HG03378 (cell line): Measurements from ENCODE around the gene KIAA1755.
"Not testable (repeated sequence)": the region's sequence is repeated elsewhere in the genome, so short reads cannot be mapped to it uniquely, and the experiment has no call there.

Experiments
- ATAC-seq: cut with Tn5 transposase; IDR thresholded peaks from one replicate; pipeline ENCODE4 v1.9.1; 2021; ENCODE audit warnings: mild to moderate bottlenecking, moderate library complexity; ENCODE audit not compliant: unreplicated experiment

KIAA1755 gene

DNA sequence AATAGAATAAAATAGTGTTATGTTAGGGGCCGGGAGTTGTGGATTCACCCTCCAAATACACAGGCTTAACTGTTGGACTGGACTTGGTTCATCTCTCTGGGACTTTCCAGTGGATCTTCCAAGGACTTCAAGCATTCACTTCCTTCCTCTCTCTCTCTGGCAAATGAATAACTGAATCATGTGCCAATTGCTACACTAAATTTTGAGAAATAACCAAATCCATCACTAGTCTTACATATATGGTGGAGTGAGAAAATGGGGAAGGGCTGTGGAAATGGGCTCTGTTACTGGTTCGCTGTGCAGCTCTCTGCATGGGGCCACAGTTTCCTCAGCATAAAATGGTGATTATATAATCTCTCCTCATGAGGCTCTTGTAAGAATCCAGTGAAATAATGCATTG lies 6.8 kb upstream of the KIAA1755 start:
- no peak for ATAC-seq

DNA sequence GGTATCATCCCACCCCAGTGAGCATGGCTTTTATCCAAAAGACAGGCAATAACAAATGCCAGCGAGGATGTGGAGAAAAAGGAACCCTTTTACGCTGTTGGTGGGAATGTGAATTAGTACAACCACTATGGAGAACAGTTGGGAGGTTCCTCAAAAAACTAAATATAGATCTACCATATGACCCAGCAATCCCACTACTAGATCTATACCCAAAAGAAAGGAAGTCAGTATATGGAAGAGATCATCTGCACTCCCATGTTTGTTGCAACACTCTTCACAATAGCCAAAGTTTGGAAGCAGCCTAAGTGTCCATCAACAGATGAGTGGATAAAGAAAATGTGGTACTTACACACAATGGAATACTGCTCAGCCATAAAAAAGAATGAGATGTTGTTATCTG lies 5.9 kb upstream of the KIAA1755 start:
- no peak for ATAC-seq

DNA sequence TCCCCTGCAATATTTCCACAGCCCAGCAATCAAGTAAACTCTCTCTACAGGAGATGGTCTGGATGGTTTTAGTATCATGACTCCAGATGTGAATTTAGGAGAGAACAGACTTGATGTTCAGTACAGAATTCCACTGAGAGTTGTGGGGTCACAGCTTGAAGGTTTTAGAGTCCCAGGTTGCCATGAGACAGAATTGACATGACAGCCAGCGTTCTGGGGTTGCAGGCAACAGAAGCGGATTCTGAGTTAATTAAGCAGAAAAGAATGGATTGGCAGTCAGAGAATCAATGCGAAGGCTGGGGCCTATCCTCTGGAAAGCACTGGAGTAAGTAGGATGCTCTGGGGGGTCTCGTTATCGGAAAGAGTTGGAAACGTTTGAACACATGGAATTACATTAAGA lies 2.4 kb upstream of the KIAA1755 start:
- no peak for ATAC-seq

DNA sequence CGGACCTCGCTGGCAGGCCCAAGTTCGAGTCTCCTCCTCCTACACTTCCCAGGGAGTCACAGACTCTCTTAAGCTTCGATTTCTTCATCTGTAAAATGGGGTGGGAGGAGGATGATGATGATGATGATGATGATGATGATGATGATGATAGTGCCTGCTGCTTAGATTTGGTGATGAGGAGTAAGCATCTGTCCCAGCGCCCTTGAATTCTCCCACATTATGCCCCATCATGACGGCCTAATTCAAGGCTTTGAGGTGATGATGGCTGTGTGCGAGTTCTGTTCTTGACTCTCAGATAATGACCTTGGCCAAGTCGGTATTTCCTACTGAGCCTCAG lies 487 bp upstream of the KIAA1755 start:
- no peak for ATAC-seq

DNA sequence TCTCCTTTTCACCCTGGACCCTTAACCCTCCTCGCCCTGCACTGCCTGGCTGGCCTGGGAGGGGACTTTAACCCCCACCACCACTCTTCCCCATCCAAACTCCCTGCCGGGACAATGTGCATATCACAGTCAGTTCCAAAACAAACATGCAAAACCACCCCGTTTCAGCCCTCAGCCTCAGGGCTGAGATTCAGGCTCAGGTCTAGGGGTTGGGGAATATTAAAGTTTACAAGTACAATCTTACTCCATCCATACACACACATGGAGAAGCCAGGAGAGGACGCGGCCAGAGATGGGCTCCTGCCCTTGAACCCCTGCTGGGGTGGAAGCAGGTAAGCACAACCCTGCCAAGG lies 534 bp downstream of the KIAA1755 start:
- ATAC-seq, result no peak

DNA sequence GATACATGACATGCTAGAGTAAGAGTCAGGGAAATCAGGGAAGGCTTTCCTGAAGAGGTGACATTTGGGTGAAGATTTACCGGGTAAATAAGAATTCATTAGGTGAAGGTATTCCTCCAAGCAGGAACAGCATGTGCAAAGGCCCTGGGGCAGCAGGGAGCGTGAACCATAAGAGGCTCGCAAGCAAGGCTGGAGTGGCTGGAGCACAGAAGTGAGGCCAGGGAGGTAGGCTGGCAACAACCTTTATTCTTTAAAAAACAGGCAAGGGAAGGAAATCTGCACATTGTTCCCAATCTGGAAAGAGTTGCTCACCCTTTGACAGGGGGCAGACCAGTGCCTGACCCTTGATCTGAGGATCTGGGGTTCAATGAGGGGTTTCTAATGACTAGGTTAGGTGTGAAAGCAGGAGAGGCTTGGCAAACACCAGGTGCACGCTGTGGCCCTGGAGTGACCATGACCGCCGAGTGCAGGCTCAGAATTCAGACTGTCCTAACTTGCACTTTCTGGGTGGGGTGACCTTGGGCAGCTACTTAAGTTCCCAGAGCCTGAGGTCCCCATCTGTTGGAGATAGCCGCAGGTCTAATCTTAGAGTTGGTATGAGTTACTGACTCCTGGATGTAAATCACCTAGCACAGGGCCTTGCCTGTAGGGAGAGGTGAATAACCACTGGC lies 1.9 kb downstream of the KIAA1755 start:
- no peak for ATAC-seq

DNA sequence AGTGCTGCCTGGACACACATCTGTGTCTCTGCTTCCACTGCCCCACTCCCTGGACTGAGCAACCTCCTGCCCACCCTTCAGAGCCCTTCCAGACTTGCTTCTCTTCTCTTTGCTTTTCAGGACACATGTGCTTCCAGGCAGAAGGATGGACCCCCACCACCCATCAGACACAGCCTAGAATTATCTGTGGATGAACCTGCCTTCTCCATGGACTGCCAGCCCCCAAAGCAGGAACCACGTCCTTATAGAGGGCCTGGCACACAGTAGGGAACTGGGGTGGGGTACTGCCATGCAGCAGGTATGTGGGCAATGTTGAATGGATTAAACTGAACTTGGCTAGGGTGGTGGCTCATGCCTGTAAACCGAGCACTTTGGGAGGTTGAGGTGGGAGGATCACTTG lies 3.6 kb downstream of the KIAA1755 start:
- ATAC-seq, result no peak

DNA sequence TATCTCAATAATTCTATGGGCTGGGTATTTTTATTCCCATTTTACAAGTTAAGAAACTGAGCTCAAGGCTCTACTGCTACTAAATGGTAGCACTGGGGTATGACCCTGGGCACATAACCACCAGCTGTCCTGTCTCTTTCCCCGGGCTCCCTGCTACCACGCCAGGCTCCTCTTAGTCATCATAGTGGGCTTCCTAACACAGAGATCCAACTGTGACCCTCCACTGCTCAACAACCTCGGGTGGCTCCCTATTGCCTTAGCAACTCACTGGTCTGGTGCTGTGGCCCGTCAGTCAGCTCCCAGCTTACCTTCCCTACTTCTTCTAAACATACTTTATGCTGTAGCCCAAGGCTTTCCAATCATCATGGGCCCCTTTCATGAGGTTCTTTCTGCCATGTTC lies 4.5 kb downstream of the KIAA1755 start:
- no peak for ATAC-seq

DNA sequence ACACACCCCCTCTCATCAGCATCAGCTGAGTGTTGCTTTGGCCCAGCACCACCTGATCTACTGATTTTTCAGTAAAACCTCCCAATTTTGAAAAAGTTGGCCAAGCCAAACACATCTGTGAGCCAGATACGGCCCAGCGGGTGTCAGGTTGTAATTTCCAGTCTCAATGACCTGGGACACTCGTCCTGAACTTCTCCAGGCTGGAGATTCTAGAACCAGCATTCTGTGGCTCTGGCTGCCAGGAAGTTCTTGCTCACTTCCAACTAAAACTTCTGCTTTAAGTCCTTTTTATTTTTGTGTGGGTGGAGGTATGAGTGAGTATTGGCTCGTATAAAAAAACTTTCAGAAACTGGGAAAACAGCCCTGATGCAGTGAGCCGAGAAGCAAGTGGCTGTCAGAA lies 5.1 kb downstream of the KIAA1755 start:
- ATAC-seq, result no peak

DNA sequence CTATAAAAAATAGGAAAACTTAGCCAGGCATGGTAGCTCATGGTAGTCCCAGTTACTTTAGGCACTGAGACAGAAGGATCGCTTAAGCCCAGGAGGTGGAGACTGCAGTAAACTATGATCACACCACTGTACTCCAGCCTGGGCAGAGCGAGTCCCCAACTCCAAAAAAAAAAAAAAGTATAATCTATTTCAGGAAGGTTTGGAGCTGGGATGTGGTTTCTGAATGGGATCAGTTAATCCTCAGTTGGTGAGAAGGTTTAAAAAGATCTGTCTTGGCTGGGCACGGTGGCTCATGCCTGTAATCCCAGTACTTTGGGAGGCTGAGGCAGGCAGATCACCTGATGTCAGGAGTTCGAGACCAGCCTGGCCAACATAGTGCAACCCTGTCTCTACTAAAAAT lies 5.9 kb downstream of the KIAA1755 start:
- not testable (repeated sequence) for ATAC-seq

DNA sequence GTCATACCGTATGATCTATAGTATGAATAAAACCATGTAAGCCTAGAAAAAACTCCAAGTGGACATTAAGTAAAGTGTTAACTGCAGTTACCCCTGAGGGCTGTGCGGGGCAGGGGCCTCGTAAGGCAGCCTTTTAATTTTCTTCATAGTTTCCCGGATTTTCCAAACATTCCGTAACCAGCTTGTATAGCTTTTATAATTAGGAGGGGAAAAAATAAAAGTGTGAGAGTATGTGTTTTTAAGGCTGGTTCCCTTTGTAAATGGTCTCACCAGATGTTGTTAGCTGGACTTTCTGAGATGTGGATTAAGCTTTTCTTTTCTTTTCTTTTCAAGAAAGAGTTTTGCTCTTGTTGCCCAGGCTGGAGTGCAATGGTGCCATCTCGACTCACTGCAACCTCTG lies 7.0 kb downstream of the KIAA1755 start:
- ATAC-seq, result no peak

DNA sequence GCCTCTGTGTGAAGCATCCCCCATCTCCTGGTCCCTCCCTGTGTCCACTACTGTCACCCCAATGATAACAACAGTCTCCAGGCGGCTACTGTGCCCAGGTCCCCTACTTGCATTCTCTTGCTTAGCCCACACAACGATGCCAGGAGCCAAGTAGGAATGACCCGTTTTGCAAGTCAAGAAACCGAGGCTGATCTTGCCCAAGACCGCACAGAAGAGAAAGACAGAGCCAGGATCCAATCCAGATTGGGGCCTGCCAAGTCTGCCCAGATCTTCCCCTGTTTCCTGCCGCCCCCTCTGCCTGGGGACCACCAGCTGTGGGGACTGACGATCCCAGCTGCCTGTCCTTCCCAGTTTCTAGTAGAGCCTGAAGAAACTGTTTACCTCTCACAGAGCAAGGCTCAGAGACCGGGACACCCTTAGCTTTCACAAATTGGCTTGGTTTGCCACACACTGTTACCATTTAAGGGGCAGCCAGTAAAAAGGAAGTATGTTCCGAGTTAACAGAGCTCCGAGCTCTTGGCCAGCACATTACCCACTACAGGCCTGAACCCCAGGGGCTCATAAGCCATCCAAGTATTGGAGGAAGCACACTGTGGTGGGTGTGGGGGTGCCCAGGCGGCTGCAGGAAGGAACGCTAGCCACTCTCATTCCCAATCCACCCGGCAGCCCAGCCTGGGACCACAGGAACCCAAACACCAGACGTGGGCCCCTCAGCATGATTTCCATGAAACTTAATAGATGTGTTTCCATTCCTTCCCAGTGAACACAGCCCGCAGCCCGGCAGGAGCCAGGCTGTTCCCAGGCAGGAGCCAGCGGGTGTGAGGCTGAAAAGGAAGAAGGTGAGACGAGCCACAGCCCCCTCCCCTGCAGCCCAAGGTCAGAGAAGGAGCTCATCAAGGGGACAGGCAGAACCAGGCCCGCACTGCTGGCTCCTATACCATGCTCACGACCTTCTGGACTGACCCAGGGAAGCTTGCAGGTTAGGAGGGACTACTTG lies 7.9 kb downstream of the KIAA1755 start:
- no peak for ATAC-seq

DNA sequence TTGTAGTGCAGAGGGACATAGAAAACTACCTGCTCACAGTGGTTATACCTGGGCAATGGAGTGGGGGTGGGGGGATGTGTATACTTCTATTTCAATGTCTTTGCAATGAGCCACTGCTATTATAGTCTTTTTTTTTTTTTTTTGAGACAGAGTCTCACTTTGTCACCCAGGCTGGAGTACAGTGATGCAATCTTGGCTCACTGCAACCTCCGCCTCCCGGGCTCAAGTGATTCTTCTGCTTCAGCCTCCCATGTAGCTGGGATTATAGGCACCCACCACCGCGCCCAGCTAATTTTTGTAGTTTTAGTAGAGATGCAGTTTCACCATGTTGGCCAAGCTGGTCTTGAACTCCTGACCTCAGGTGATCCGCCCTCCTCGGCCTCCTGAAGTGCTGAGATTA lies 9.1 kb downstream of the KIAA1755 start:
- not testable (repeated sequence) for ATAC-seq

DNA sequence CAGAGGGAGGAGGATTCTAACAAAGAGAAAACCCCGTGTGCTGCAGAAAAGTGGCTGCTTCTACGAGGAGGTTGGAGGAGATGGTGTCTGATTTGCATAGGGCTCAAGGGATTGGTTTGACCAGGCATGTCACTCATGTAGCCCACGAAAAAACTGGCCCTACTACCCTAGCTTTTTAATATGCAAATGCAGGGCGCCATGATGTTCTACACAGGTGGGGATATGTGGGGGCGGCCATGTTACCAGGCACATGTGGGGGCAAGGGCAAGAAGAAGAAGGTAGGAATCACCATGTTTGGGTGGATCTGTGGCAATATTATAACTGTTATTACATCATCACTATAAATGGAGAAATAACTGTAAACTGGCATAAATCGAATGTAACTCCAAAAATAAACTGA lies 9.9 kb downstream of the KIAA1755 start:
- ATAC-seq, result no peak

DNA sequence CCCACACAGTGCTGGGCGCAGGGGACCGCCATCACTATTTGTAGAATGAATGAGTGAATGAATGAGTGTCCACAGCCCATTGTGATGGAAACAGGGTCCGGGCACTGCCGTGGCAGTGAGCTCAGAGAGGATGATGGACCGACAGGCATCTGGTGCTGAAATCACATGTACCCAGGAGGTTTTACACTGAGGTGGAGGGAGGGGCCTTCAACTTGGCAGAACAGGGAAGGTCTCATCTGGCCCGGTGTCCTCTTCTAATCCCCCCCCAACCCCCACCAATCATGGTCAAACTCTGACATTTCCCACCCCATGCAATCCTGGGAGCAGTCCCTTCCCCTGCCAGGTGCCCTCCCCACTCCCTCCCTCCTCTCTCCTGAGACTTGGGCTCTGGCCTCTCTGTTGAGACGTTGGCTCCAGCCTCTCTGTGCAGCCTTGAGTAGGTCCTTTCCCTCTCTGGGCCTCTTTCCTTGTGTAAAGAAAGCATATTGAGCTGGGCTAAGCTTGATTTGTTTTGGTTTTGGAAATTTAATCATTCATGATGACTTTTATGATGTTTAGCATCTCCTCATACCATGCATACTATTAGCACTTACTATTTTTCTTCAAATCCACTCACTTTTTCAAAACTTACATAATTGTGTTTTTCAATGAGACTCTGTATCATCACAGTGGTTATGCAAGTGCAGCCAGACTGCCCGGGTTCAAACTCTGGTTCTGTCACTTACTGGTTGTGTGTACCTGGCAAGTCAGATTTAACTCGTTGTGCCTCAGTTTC lies 10.8 kb downstream of the KIAA1755 start:
- ATAC-seq, result no peak

DNA sequence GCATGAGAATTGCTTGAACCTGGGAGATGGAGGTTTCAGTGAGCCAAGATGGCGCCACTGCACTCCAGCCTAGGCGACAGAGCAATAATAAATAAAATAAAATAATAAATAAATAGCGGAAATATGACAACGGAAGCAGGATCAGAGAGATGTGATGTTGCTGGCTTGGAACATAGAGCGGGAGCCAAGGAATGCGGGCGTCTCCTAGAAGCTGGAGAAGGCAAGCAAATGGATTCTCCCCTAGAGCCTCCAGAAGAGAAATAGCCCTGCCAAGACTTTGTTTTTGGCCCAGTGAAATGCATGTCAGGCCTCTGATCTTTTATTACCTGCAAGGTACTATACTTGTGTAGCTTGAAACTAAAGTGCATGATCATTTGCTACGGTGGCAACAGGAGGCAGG lies 12.4 kb downstream of the KIAA1755 start:
- ATAC-seq, result no peak

DNA sequence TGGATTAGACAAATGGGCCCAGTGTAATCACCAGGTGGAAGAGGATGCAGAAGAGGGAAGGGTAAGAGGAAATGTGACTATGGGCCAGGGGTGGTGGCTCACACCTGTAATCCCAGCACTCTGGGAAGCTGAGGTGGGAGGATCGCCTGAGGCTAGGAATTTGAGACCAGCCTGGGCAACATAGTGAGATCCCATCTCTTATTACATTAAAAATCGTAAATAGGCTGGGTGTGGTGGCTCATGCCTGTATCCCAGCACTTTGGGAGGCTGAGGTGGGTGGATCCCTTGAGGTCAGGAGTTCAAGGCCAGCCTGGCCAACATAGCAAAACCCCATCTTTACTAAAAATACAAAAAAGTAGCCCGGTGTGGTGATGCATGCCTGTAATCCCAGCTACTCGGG lies 12.8 kb downstream of the KIAA1755 start:
- ATAC-seq, result not testable (repeated sequence)

DNA sequence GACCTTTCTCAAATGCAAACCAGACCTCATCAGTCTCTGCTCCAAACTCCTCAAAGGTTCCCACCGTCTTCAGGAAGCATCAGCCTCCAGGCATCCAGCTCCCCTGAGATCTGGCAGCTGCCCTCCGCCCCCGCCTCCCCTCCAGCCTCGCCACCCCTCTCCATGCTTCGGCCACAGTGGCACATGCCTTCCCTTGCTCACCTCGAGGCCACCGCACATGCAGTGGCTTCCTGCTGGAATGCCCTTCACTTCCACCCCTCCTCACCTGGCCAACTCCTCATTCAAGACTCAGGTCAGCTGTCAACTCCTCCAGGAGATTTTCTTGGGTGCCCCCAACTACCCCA lies 13.4 kb downstream of the KIAA1755 start:
- ATAC-seq, result no peak

DNA sequence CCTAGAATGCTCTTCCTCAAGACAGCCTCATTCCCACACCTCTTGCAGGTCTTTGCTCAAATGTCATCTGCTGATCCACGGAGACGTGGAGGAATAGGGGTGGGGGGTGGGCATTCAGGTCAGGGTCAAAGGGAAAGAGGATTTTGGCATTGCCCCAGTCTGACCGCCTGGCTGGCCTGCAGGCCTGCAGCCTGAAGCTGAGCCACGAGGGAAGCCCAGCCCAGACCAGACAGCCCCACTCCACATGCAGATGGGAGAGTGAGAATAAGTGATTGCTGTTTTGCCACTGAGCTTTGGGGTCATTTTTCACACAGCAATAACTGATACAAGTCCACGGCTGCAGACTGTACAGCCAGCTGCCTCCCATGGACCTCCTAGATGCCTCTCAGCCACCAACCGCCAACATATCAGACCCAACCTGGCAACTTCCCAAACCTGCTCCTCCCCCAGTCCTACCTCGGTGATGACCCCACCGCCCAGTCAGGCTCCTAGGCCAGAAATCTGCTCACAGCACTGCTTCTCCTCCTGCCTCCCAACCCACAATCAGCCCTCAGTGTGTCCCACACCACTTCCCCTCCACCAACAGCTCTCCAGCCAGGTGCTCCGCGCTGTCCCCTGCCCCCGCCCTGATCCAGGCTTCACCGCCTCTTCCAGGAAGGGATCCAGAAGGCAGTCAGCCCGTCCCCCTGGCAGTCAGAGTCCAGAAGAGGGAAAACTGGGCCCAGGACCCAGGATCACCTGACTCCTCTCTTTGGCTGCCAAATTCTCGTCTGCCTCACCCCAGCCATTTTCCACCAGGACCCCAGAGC lies 14.0 kb downstream of the KIAA1755 start:
- no peak for ATAC-seq

DNA sequence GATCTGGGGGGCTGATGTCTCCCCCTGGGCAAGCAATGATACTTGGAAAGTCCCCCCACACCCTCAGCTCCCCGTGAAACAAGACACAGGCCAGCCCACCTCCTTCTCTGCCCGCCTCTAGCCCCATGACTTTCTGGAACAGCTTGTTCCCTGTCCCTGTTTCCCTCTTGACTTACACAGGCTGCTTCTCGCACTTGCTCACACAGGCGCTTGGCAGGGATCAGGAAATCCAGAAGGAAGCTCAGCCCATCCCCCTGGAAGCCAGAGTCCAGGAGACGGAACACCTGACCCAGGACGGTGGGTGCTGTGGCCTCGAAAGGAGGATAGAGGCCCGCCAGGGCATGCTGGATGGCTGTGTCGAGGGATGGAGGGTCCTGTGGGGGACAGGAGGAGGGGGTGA lies 14.8 kb downstream of the KIAA1755 start:
- no peak for ATAC-seq

DNA sequence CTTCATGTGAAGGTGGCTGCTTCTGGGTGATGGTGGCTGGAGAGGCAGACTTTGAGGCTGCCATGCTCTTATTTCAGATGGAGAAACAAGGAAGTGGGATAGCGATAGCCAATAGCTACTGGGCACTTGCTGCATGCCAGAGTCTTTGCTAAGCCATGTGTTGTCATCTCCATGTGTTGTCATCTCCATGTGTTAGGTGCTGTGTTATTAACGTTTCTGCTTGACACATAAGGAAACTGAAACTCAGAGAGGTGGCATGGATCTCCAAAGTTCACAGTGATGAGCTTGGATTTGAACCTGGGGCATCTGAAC lies 16.9 kb downstream of the KIAA1755 start:
- no peak for ATAC-seq
